ENCODE results near the gene PHACTR3. TPM values are rescaled to one million over a fixed set of nuclear protein-coding genes. Genes with fewer than 3 reads are reported as not detected.

Gene PHACTR3
- total RNA-seq, 1 experiment from 2014 or later = 0.11 TPM

GRCh38 chr20:59819496-59820203 lies 215.3 kb downstream of the PHACTR3 start:
- Mint-ChIP-seq H3K27ac (ENCODE audit: unreplicated experiment) (no peak overlapping the region), H3K27me3 (ENCODE audit: insufficient read depth, unreplicated experiment) (peaks cover 10% of the 10 kb centered on the region), H3K9me3 (ENCODE audit: unreplicated experiment) (no peaks in the 10 kb centered on the region), H3K4me3 (ENCODE audit: unreplicated experiment) (no peak overlapping the region), H3K36me3 (ENCODE audit: insufficient read depth, unreplicated experiment) (no peaks in the 10 kb centered on the region), H3K4me1 (ENCODE audit: low read depth, unreplicated experiment) (no peaks in the 10 kb centered on the region)
- ChIA-PET POLR2A (no interaction called here), CTCF (interaction anchor here (1.4 kb wide), 1 partner anchor 30 kb away, joined by 5 read pairs; no protein-coding TSS in a partner anchor)
- Histone ChIP-seq H3K9me3 (no peaks in the 10 kb centered on the region), H3K36me3 (ENCODE audit: control insufficient read depth, insufficient read depth, low read length) (no peaks in the 10 kb centered on the region), H3K27me3 (replicated peaks; ENCODE audit: control insufficient read depth, insufficient read depth, low read length) (no peaks in the 10 kb centered on the region), H3K4me3 (ENCODE audit: low read depth, low read length) (no peak overlapping the region), H3K4me1 (no peaks in the 10 kb centered on the region)
- peak in 1 of 2 experiments; percentile 31 for DNase-seq
- intact Hi-C loops (cut with micrococcal nuclease; ENCODE audit: unreplicated experiment) = no loop called here
- no TSS peak for BruUV-seq (replicated peaks)
- no peak for TF ChIP-seq CTCF (IDR thresholded peaks at IDR 0.05; ENCODE audit: insufficient read depth in 1 of 2, low read depth in 1 of 2, low read length in 1 of 2, severe bottlenecking in 1 of 2, unreplicated experiment in 1 of 2)

- Mint-ChIP-seq H3K27me3 (ENCODE audit: insufficient read depth, unreplicated experiment) (peaks cover 12% of the 10 kb centered on the region), H3K27ac (ENCODE audit: unreplicated experiment) (no peak overlapping the region), H3K9me3 (ENCODE audit: unreplicated experiment) (no peaks in the 10 kb centered on the region), H3K4me3 (ENCODE audit: unreplicated experiment) (no peak overlapping the region), H3K36me3 (ENCODE audit: insufficient read depth, unreplicated experiment) (no peaks in the 10 kb centered on the region), H3K4me1 (ENCODE audit: low read depth, unreplicated experiment) (no peaks in the 10 kb centered on the region)
- H3K27me3 ChIP-seq (replicated peaks; ENCODE audit: control insufficient read depth, insufficient read depth, low read length) = no peaks in the 10 kb centered on the region
- no peak for TF ChIP-seq CTCF (IDR thresholded peaks at IDR 0.05; ENCODE audit: insufficient read depth in 1 of 2, low read depth in 1 of 2, low read length in 1 of 2, severe bottlenecking in 1 of 2, unreplicated experiment in 1 of 2)
- H3K4me1 ChIP-seq = no peaks in the 10 kb centered on the region
- ChIA-PET POLR2A (interaction anchor here (0.6 kb wide), 1 partner anchor 31 kb away, joined by 3 read pairs; no protein-coding TSS in a partner anchor), CTCF (interaction anchor here (1.4 kb wide), 1 partner anchor 29 kb away, joined by 5 read pairs; no protein-coding TSS in a partner anchor)
- DNase-seq = peak in 1 of 2 experiments; percentile 26
- no peaks in the 10 kb centered on the region for H3K9me3 ChIP-seq
- intact Hi-C loops (cut with micrococcal nuclease; ENCODE audit: unreplicated experiment) = no loop called here
- no TSS peak for BruUV-seq (replicated peaks)
- H3K4me3 ChIP-seq (ENCODE audit: low read depth, low read length) = no peak overlapping the region
- H3K36me3 ChIP-seq (ENCODE audit: control insufficient read depth, insufficient read depth, low read length) = no peaks in the 10 kb centered on the region
These were observed 216.1 kb downstream of the PHACTR3 start for GRCh38 chr20:59820204-59821041.

- no peaks in the 10 kb centered on the region for H3K27me3 ChIP-seq (replicated peaks; ENCODE audit: control insufficient read depth, insufficient read depth, low read length)
- ChIA-PET CTCF (interaction anchor here (0.6 kb wide), 1 partner anchor 9 kb away, joined by 3 read pairs; no protein-coding TSS in a partner anchor), POLR2A (interaction anchor here (0.6 kb wide), 1 partner anchor 30 kb away, joined by 3 read pairs; no protein-coding TSS in a partner anchor)
- Mint-ChIP-seq H3K36me3 (ENCODE audit: insufficient read depth, unreplicated experiment) (no peaks in the 10 kb centered on the region), H3K27ac (ENCODE audit: unreplicated experiment) (no peak overlapping the region), H3K4me1 (ENCODE audit: low read depth, unreplicated experiment) (peaks cover under 1% of the 10 kb centered on the region), H3K4me3 (ENCODE audit: unreplicated experiment) (no peak overlapping the region), H3K27me3 (ENCODE audit: insufficient read depth, unreplicated experiment) (peaks cover 13% of the 10 kb centered on the region), H3K9me3 (ENCODE audit: unreplicated experiment) (no peaks in the 10 kb centered on the region)
- BruUV-seq (replicated peaks) = no TSS peak
- TF ChIP-seq CTCF (IDR thresholded peaks at IDR 0.05; ENCODE audit: insufficient read depth in 1 of 2, low read depth in 1 of 2, low read length in 1 of 2, severe bottlenecking in 1 of 2, unreplicated experiment in 1 of 2) = no peak
- no peaks in the 10 kb centered on the region for H3K9me3 ChIP-seq
- DNase-seq = no peak
- no peaks in the 10 kb centered on the region for H3K36me3 ChIP-seq (ENCODE audit: control insufficient read depth, insufficient read depth, low read length)
- no peak overlapping the region for H3K4me3 ChIP-seq (ENCODE audit: low read depth, low read length)
- intact Hi-C loops (cut with micrococcal nuclease; ENCODE audit: unreplicated experiment) = no loop called here
- H3K4me1 ChIP-seq = no peaks in the 10 kb centered on the region
These were observed 216.9 kb downstream of the PHACTR3 start for GRCh38 chr20:59821201-59821600.
